ENCODE measurements around the gene GTF2A1L.

- TF ChIP-seq CTCF (IDR thresholded peaks at IDR 0.05) (no peak), EP300 (IDR thresholded peaks at IDR 0.05) (no peak), POLR2A (IDR thresholded peaks at IDR 0.05; ENCODE audit: low read depth) (no peak), POLR2AphosphoS5 (IDR thresholded peaks at IDR 0.05) (no peak)
Measured at GRCh38 chr2:48725696-48726494, 108.2 kb downstream of the GTF2A1L start.

All from esophagus muscularis mucosa (tissue), 4 donors.